GM19023 (cell line): Measurements from ENCODE around the gene GABRG2.
"Not testable (repeated sequence)": the region's sequence is repeated elsewhere in the genome, so short reads cannot be mapped to it uniquely, and the experiment has no call there.

Experiments
- ATAC-seq: cut with Tn5 transposase; IDR thresholded peaks from one replicate; pipeline ENCODE4 v1.9.1; 2021; ENCODE audit warnings: mild to moderate bottlenecking, moderate library complexity; ENCODE audit not compliant: unreplicated experiment

The GABRG2 gene

DNA sequence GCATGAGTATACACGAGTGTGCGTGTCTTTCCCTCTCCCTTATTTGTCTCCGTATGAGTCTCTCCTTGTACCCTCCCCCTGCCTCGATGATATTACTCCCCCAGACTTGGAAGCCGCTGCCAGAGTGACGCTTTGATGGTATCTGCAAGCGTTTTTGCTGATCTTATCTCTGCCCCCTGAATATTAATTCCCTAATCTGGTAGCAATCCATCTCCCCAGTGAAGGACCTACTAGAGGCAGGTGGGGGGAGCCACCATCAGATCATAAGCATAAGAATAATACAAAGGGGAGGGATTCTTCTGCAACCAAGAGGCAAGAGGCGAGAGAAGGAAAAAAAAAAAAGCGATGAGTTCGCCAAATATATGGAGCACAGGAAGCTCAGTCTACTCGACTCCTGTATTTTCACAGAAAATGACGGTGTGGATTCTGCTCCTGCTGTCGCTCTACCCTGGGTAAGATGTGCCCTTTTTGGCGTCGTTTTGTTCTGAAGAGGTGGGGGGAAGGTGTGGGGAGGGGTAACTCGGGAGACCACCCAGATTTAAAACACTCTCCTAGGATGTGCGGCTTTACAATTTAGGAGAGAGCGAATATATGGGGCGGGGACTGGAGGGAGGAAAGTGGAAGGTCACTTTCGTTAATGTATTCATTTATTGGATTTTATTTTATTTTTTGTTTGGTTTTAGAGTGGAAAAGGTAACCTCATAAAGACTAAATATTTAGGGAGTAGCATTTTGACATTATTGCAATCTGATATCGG is at the start of gene GABRG2:
GABRG2 (plus strand) TSS at position 119 of the 757 bp plus-strand sequence; CDS start at position 346, 227 bp downstream.
- ATAC-seq: no peak

DNA sequence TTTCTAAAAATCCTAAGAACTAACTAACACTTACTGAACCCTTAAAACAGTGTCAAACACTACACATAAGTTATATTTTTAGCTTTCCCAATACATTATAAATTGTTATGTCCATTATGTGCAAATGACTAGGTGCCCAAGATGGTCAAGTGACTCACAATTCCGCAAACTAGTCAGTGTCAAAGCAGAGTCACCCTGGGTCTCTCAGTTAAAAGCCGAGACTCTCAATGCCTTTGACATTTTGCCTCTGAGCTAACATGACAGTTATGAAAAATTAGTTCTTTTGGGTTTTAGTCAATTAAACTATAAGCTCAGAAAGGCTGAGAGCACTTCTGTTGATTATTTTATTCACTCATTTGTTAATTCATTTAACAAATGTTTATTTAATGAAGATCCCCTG is 42.3 kb upstream of the GABRG2 start:
- ATAC-seq: no peak

DNA sequence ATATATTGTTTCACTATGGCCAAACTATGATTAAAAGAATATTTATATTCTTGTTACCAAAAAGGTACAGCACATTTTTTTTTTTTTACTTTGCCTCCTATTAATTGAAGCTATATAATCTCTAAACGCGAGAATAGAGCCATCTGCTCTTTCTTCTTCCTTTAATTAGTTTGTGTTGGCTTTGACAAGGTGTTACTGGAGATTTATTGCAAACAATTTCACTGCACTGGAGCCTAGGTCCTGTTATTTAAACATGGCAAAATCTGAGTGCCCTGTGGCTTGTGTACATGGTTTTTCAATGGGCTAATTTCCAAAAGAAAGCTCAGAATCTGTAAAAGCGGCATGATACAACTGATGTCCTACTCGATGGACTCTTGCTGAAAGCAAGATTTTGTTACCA is 40.8 kb upstream of the GABRG2 start:
- ATAC-seq: no peak

DNA sequence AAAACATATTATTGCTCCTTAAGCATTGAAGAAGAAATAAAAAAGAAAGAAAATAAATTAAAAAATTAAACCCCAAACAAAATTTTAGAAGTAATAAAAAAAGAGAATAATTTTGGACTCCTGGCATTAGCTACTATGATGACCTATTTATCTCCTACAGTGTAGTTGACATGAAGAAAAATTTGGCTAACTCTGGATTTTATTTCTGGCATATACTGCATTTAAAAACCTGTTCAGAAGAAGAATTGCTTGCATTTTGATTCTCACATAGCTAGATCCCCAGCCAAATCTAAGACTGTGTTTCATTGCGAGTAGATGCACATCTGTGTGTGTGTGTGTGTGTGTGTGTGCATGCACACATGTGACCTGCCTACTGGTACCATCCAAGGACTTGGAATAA is 30.1 kb upstream of the GABRG2 start:
- ATAC-seq: no peak

DNA sequence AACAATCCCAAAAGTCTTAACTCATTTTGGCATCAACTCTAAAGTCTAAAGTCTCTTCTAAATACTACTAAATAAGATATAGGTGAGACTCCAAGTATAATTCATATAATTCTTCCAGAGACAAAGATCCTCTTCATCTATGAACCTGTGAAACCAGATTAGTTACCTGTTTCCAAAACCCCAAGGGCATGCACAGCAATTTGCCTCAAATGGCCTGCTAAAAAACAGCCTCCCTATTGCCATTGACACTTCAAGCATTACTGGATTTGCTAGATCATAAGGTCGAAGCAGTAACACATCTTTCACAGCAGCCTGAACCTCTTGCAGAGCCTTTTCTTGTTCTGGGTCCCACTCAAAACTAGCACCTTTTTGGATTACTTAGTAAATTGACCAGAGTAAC is 20.3 kb upstream of the GABRG2 start:
- ATAC-seq: no peak

DNA sequence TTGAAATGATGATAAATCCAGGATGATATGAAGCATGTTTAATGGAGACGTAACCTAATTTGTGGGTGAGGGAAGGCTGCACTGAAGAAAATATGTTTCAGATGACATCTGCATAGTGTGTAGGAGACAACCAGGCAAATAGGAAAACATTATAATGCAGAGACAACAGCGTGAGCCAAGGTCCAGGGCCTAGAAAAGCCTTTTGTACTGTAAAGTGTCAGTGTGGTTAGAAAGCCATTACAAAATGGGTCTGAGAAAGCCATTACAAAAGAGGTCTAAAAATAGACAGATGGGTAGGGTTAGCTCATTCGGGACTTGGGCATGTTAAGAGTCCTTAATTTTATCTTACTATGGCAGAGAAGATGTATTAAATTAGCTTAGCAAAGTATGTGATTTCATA is 14.9 kb upstream of the GABRG2 start:
- no peak for ATAC-seq

GRCh38 chr5:162055095-162055494 is 12.5 kb upstream of the GABRG2 start:
- not testable (repeated sequence) for ATAC-seq

DNA sequence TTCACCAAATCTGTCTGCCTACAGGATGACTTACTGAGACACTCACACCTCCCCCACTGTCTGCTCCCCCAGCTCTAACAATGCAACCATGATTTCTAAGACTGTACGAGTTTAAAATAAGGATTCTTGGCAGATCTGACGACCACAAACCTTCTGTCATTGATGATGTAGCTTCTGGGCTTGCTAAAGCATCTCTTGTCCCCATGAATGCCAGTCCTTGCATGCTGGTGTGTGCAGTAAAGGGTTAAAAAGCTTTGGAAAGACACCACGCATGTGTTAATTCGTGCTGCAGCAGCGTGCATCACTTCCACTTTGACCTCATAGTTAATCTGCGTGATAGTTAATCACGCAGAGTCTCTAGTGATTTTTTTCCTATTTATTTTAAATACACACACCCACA is 411 bp upstream of the GABRG2 start:
- ATAC-seq: no peak

DNA sequence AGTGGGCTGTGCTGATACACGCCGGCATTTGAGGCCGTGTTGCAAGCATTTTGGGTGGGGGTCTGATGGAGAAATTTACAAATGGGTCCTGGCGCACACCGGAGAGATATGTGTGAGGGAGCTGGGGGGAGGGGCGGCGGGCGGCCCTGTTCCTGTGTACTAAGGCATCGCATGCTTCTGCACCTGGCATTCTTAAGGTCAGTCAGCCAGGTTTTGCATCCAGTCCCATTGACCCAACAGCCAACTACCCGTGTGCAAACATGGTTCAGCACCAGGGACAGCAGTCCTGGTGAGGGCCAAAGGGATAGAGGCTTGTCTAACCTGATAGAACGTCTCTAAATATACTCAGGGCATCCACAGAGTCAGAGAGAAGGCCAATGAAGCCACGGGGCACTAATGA is 839 bp downstream of the GABRG2 start:
- ATAC-seq: no peak

- ATAC-seq: no peak
Observed at GRCh38 chr5:162068936-162069335, 1.4 kb downstream of the GABRG2 start.

GRCh38 chr5:162078805-162079204 is 11.2 kb downstream of the GABRG2 start:
- ATAC-seq: no peak

GRCh38 chr5:162091336-162091735 is 23.8 kb downstream of the GABRG2 start:
- ATAC-seq: no peak

- no peak for ATAC-seq
Observed at GRCh38 chr5:162096448-162096847, 28.9 kb downstream of the GABRG2 start.

GRCh38 chr5:162107591-162107990 is 40.0 kb downstream of the GABRG2 start:
- ATAC-seq: no peak

- no peak for ATAC-seq
Observed at GRCh38 chr5:162119801-162120200, 52.2 kb downstream of the GABRG2 start.

GRCh38 chr5:162128117-162128516 is 60.5 kb downstream of the GABRG2 start:
- no peak for ATAC-seq

DNA sequence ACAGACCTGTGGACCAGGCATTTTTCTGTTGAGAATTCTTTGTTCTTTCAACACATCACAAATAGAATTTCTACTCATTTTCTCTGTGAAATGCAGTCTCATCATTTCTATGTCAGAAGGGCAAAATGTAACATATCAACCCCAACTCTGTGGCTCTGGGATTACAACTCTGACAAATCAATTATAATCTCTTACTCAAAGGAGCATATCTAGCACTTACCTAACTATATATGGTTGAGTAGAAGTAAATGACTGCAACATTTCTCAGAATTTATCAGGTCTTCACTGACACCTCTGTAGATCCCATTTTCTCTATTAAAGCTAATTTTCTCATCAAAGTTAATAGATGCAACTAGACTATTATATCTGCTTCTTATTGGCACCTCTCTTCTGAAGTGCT is 64.8 kb downstream of the GABRG2 start:
- no peak for ATAC-seq

DNA sequence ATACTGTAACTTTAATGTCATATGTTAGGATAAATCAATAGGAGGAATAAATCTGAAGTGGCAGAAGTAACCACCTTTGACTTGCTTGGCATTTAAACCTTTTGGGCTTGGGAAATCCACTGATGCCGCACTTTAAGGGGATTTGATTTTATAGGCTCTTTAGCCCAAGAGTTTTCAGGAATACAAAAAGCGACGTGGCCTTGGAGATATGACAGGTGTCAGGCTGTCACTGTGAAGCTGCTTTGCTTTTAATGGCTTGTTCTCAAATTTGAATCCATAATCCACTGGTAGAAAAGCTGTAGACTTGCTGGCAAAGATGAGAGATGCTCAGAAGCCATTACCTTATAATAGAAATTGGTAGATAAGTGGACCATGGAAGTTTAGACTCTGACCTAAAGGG is 71.6 kb downstream of the GABRG2 start:
- ATAC-seq: no peak

GRCh38 chr5:162154242-162154641 is 86.7 kb downstream of the GABRG2 start:
- no peak for ATAC-seq

- ATAC-seq: no peak
Observed at GRCh38 chr5:162160401-162160800, 92.8 kb downstream of the GABRG2 start.

- no peak for ATAC-seq
Observed at GRCh38 chr5:162163663-162164062, 96.1 kb downstream of the GABRG2 start.

DNA sequence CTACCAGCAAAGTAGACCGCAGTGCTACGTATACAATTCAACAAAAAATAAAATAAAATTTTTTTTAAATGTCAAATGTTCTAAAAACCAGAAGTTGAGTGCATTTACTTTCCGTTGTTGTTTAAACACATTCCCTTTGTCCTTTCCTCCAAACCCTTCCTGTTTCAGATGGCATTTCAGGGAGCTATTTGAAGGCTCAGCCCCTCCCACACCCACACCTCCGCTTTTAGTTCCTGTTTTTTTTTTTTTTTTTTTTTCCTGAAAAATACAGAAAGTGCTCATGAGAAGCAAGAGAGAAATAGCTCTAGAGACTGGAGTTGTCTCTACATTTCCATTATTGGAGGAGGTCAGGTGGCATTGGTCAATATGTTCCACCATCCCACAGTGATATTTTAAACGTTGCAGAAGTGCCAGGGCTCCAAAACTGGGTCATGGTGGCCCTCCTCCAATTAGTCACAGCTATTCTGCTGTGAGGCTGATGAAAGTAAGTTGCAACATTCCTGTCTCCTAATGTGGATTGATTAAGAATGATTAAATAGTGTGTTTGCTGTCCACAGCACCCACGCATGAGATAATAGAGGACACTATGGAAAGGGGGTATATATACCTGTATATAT is 106.9 kb downstream of the GABRG2 start:
- ATAC-seq: no peak

DNA sequence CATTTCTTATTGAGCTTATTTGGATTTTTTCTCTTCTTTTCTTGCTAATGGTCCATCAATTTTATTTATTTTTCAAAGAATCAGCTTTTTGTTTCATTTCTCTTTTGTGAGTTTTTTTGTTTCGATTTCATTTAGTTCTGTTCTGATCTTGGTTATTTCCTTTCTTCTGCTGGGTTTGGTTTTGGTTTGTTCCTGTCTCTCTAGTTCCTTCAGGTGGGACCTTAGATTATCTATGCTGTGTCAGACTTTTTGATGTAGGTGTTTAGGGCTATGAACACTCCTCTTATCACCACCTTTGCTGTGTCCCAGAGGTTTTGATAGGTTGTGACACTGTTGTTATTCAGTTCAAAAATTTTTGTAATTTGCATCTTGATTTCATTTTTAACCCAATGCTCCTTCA is 119.8 kb downstream of the GABRG2 start:
- ATAC-seq: no peak
